GM23338 (cell line): ENCODE data around the gene HES3. TPM values are rescaled to one million over a fixed set of nuclear protein-coding genes. Genes with fewer than 3 reads are reported as not detected.

Experiments used
- ATAC-seq: fragments of 200-7000 bp; cut with Tn5 transposase; 3 replicates; pipeline ENCODE4 v1.9.1; 2020
- DNase-seq: peaks from one replicate; pipeline ENCODE4 v3.0.0-alpha.2; 2015; ENCODE audit warnings: low spot score
- H2AFZ ChIP-seq: fragments of 200-600 bp; sonication (generic); 2 replicates; pipeline ENCODE4 v1.8.0; 2016; ENCODE audit warnings: antibody characterized with exemption, mild to moderate bottlenecking, moderate library complexity
- H3F3A ChIP-seq: fragments of 200-600 bp; sonication (generic); replicated peaks from 2 replicates; pipeline ENCODE4 v1.8.0; 2017; ENCODE audit warnings: antibody characterized with exemption, mixed run types, low read depth
- H3K27ac ChIP-seq: fragments of 200-600 bp; sonication (generic); 2 replicates; pipeline ENCODE4 v1.6.1; 2016; ENCODE audit warnings: low read depth
- H3K27me3 ChIP-seq: fragments of 200-600 bp; sonication (generic); 2 replicates; pipeline ENCODE4 v1.8.0; 2016; ENCODE audit warnings: mild to moderate bottlenecking, mixed run types, moderate library complexity; ENCODE audit not compliant: insufficient read depth
- H3K36me3 ChIP-seq: fragments of 200-600 bp; sonication (generic); 2 replicates; pipeline ENCODE4 v1.8.0; 2016; ENCODE audit warnings: mild to moderate bottlenecking; ENCODE audit not compliant: insufficient read depth
- H3K4me1 ChIP-seq: fragments of 200-600 bp; sonication (generic); 2 replicates; pipeline ENCODE4 v1.8.0; 2016; ENCODE audit warnings: mild to moderate bottlenecking, moderate library complexity; ENCODE audit not compliant: insufficient read depth
- H3K4me2 ChIP-seq: fragments of 200-600 bp; sonication (generic); 2 replicates; pipeline ENCODE4 v1.7.1; 2017; ENCODE audit warnings: mixed run types
- H3K4me3 ChIP-seq: fragments of 200-600 bp; sonication (generic); 2 replicates; pipeline ENCODE4 v1.6.1; 2016; ENCODE audit warnings: mixed run types
- H3K79me2 ChIP-seq: fragments of 200-600 bp; sonication (generic); replicated peaks from 2 replicates; pipeline ENCODE4 v1.8.0; 2017; ENCODE audit warnings: mild to moderate bottlenecking; ENCODE audit not compliant: insufficient read depth
- H3K9me2 ChIP-seq: fragments of 200-600 bp; sonication (generic); 2 replicates; pipeline ENCODE4 v1.8.0; 2017; ENCODE audit not compliant: insufficient read depth
- H4K20me1 ChIP-seq: fragments of 200-600 bp; sonication (generic); replicated peaks from 2 replicates; pipeline ENCODE4 v1.8.0; 2017; ENCODE audit warnings: mild to moderate bottlenecking; ENCODE audit not compliant: insufficient read depth
- H3K27ac Mint-ChIP-seq: 2 replicates; pipeline ENCODE4 v1.8.0; 2020; ENCODE audit warnings: inconsistent platforms, mild to moderate bottlenecking, moderate library complexity, mixed read lengths
- H3K27me3 Mint-ChIP-seq: 3 replicates; pipeline ENCODE4 v1.8.0; 2022; ENCODE audit warnings: low read depth, mild to moderate bottlenecking, moderate library complexity, mixed read lengths, inconsistent platforms; ENCODE audit not compliant: insufficient read depth, poor library complexity
- H3K36me3 Mint-ChIP-seq: 3 replicates; pipeline ENCODE4 v1.8.0; 2021; ENCODE audit warnings: low read depth, mild to moderate bottlenecking, inconsistent platforms, moderate library complexity, mixed read lengths
- H3K4me1 Mint-ChIP-seq: 3 replicates; pipeline ENCODE4 v1.8.0; 2020; ENCODE audit warnings: mild to moderate bottlenecking, inconsistent platforms, mixed read lengths
- H3K4me3 Mint-ChIP-seq: 3 replicates; pipeline ENCODE4 v1.8.0; 2021; ENCODE audit warnings: moderate library complexity, mild to moderate bottlenecking, inconsistent platforms, mixed read lengths
- H3K9me3 Mint-ChIP-seq: 3 replicates; pipeline ENCODE4 v1.8.0; 2020; ENCODE audit warnings: moderate library complexity, mild to moderate bottlenecking, inconsistent platforms, mixed read lengths
- CREB1 ChIP-seq: fragments of 250-450 bp; sonication (Bioruptor Pico); IDR thresholded peaks from 2 replicates; pipeline ENCODE4 v1.5.0; 2020; ENCODE audit warnings: low read depth, mild to moderate bottlenecking, moderate library complexity
- EZH2 ChIP-seq: fragments of 200-600 bp; sonication (generic); IDR thresholded peaks from one replicate; pipeline ENCODE4 v1.8.0; 2017; ENCODE audit warnings: antibody characterized with exemption, mild to moderate bottlenecking, low read depth; ENCODE audit not compliant: unreplicated experiment
- EZH2phosphoT487 ChIP-seq: fragments of 200-600 bp; sonication (generic); IDR thresholded peaks from one replicate; pipeline ENCODE4 v1.8.1; 2018; ENCODE audit warnings: antibody characterized with exemption; ENCODE audit not compliant: unreplicated experiment
- JUNB ChIP-seq: IDR thresholded peaks from one replicate; pipeline ENCODE4 v1.6.1; 2016; ENCODE audit warnings: antibody characterized with exemption; ENCODE audit not compliant: unreplicated experiment
- NANOG ChIP-seq: IDR thresholded peaks from 2 replicates; pipeline ENCODE4 v1.6.1; 2016; ENCODE audit warnings: antibody characterized with exemption, borderline replicate concordance
- POLR2AphosphoS5 ChIP-seq: IDR thresholded peaks from 2 replicates; pipeline ENCODE4 v1.6.1; 2016; ENCODE audit warnings: antibody characterized with exemption, low read depth
- REST ChIP-seq: IDR thresholded peaks from one replicate; pipeline ENCODE4 v1.6.1; 2018; ENCODE audit warnings: antibody characterized with exemption; ENCODE audit not compliant: unreplicated experiment
- STAT1 ChIP-seq: IDR thresholded peaks from one replicate; pipeline ENCODE4 v1.6.1; 2016; ENCODE audit warnings: antibody characterized with exemption; ENCODE audit not compliant: unreplicated experiment
- ZNF114 ChIP-seq: fragments of 250-450 bp; sonication (Bioruptor Pico); IDR thresholded peaks from 2 replicates; pipeline ENCODE4 v1.5.0; 2020; ENCODE audit warnings: mild to moderate bottlenecking, moderate library complexity
- ZNF331 ChIP-seq: fragments of 250-450 bp; sonication (Bioruptor Pico); IDR thresholded peaks from 2 replicates; pipeline ENCODE4 v1.5.0; 2020; ENCODE audit warnings: low read depth, mild to moderate bottlenecking, moderate library complexity
- polyA plus RNA-seq: library from polyadenylated mRNA; unstranded; fragments of >200 nt; fragmentation: Nextera tagmentation; extraction: Ambion mirVana; gene quantifications from 2 replicates; pipeline ENCODE4 v1.2.1, GENCODE V29; 2016
- total RNA-seq: library from RNA; depleted of rRNA; stranded (reverse); fragments of >200 nt; shearing (Covaris generic); gene quantifications from 2 replicates; pipeline ENCODE4 v1.2.3, GENCODE V29; 2014
- TF ChIP-seq, protein P1 (sequence below), 2 experiments: fragments of 200-600 bp in 1 of 2; sonication (generic) in 1 of 2; conservative IDR thresholded peaks; 2 replicates each; pipeline versions ENCODE4 v1.5.1 to v1.6.1; 2016 to 2017; ENCODE audit warnings: antibody characterized with exemption in 2 of 2, low read depth in 2 of 2, mild to moderate bottlenecking in 2 of 2, moderate library complexity in 1 of 2
- TF ChIP-seq, protein P2 (sequence below): fragments of 250-450 bp; sonication (Bioruptor Pico); IDR thresholded peaks from 2 replicates; pipeline ENCODE4 v1.5.0; 2020; ENCODE audit warnings: mild to moderate bottlenecking, moderate library complexity
- TF ChIP-seq, protein P3 (sequence below): IDR thresholded peaks from 2 replicates; pipeline ENCODE4 v1.6.1; 2016; ENCODE audit warnings: antibody characterized with exemption

HES3 gene
- total and polyA plus RNA-seq, 2 experiments from 2014 or later: 7.1 to 50.4 TPM

DNA sequence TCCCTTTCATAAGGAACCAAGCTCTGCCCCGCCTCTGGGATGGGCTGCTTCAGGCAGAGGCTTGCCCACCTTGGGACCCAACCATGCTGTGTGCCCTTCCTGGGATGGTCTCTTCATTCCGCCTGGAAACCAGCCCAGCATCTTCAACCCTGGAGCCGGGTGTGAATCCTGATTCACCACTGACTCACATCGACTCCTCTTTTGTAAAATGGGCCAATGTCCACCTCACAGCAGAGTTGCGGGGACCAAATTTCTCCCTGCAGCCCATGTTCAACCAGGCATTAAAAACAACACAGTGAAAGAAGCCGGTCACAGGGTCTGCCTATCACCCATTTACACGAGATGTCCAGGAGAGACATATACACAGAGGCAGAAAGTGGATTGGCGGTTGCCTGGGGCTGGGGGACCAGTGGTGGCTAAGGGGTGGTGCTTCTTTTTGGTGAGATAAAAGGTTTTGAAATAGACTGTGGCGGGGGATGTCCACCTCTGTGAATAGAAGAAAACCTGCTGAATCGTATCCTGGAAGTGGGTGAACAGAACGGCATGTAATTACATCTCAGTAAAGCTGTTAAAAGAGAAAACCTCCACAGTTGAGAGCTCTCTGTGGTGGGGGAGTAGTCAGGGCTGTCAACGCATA is 23.8 kb downstream of the HES3 start:
- ATAC-seq (no peak), DNase-seq (no peak)
- no peaks in the 10 kb centered on the region; the same call in 1 of the 2 replicates for H4K20me1 ChIP-seq
- no peak overlapping the region; the same call in 1 of the 2 replicates for H3K27ac ChIP-seq
- Mint-ChIP-seq H3K27me3 (peaks cover 15% of the 10 kb centered on the region), H3K4me3 (no peak overlapping the region; the same call in 2 of the 3 replicates), H3K4me1 (peaks cover 11% of the 10 kb centered on the region), H3K27ac (no peak overlapping the region; the same call in 1 of the 2 replicates), H3K36me3 (no peaks in the 10 kb centered on the region), H3K9me3 (no peaks in the 10 kb centered on the region)
- H2AFZ ChIP-seq: no peak overlapping the region
- H3K4me1 ChIP-seq: no peaks in the 10 kb centered on the region
- no peak for TF ChIP-seq JUNB
- TF ChIP-seq, protein P1, sequence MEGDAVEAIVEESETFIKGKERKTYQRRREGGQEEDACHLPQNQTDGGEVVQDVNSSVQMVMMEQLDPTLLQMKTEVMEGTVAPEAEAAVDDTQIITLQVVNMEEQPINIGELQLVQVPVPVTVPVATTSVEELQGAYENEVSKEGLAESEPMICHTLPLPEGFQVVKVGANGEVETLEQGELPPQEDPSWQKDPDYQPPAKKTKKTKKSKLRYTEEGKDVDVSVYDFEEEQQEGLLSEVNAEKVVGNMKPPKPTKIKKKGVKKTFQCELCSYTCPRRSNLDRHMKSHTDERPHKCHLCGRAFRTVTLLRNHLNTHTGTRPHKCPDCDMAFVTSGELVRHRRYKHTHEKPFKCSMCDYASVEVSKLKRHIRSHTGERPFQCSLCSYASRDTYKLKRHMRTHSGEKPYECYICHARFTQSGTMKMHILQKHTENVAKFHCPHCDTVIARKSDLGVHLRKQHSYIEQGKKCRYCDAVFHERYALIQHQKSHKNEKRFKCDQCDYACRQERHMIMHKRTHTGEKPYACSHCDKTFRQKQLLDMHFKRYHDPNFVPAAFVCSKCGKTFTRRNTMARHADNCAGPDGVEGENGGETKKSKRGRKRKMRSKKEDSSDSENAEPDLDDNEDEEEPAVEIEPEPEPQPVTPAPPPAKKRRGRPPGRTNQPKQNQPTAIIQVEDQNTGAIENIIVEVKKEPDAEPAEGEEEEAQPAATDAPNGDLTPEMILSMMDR (conservative IDR thresholded peaks at IDR 0.05; ENCODE audit: low read depth in 2 of 2): no peak
- TF ChIP-seq POLR2AphosphoS5: no peak
- TF ChIP-seq, protein P2, sequence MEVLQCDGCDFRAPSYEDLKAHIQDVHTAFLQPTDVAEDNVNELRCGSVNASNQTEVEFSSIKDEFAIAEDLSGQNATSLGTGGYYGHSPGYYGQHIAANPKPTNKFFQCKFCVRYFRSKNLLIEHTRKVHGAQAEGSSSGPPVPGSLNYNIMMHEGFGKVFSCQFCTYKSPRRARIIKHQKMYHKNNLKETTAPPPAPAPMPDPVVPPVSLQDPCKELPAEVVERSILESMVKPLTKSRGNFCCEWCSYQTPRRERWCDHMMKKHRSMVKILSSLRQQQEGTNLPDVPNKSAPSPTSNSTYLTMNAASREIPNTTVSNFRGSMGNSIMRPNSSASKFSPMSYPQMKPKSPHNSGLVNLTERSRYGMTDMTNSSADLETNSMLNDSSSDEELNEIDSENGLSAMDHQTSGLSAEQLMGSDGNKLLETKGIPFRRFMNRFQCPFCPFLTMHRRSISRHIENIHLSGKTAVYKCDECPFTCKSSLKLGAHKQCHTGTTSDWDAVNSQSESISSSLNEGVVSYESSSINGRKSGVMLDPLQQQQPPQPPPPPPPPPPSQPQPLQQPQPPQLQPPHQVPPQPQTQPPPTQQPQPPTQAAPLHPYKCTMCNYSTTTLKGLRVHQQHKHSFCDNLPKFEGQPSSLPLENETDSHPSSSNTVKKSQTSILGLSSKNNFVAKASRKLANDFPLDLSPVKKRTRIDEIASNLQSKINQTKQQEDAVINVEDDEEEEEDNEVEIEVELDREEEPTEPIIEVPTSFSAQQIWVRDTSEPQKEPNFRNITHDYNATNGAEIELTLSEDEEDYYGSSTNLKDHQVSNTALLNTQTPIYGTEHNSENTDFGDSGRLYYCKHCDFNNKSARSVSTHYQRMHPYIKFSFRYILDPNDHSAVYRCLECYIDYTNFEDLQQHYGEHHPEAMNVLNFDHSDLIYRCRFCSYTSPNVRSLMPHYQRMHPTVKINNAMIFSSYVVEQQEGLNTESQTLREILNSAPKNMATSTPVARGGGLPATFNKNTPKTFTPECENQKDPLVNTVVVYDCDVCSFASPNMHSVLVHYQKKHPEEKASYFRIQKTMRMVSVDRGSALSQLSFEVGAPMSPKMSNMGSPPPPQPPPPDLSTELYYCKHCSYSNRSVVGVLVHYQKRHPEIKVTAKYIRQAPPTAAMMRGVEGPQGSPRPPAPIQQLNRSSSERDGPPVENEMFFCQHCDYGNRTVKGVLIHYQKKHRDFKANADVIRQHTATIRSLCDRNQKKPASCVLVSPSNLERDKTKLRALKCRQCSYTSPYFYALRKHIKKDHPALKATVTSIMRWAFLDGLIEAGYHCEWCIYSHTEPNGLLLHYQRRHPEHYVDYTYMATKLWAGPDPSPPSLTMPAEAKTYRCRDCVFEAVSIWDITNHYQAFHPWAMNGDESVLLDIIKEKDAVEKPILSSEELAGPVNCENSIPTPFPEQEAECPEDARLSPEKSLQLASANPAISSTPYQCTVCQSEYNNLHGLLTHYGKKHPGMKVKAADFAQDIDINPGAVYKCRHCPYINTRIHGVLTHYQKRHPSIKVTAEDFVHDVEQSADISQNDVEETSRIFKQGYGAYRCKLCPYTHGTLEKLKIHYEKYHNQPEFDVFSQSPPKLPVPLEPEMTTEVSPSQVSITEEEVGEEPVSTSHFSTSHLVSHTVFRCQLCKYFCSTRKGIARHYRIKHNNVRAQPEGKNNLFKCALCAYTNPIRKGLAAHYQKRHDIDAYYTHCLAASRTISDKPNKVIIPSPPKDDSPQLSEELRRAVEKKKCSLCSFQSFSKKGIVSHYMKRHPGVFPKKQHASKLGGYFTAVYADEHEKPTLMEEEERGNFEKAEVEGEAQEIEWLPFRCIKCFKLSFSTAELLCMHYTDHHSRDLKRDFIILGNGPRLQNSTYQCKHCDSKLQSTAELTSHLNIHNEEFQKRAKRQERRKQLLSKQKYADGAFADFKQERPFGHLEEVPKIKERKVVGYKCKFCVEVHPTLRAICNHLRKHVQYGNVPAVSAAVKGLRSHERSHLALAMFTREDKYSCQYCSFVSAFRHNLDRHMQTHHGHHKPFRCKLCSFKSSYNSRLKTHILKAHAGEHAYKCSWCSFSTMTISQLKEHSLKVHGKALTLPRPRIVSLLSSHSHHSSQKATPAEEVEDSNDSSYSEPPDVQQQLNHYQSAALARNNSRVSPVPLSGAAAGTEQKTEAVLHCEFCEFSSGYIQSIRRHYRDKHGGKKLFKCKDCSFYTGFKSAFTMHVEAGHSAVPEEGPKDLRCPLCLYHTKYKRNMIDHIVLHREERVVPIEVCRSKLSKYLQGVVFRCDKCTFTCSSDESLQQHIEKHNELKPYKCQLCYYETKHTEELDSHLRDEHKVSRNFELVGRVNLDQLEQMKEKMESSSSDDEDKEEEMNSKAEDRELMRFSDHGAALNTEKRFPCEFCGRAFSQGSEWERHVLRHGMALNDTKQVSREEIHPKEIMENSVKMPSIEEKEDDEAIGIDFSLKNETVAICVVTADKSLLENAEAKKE: no peak
- no peak for TF ChIP-seq CREB1 (CRISPR knock-in tag)
- TF ChIP-seq STAT1: no peak
- TF ChIP-seq, protein P3, sequence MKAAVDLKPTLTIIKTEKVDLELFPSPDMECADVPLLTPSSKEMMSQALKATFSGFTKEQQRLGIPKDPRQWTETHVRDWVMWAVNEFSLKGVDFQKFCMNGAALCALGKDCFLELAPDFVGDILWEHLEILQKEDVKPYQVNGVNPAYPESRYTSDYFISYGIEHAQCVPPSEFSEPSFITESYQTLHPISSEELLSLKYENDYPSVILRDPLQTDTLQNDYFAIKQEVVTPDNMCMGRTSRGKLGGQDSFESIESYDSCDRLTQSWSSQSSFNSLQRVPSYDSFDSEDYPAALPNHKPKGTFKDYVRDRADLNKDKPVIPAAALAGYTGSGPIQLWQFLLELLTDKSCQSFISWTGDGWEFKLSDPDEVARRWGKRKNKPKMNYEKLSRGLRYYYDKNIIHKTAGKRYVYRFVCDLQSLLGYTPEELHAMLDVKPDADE: no peak
- no peak for TF ChIP-seq ZNF331 (CRISPR knock-in tag)
- no peak for TF ChIP-seq ZNF114 (CRISPR knock-in tag)
- TF ChIP-seq NANOG: no peak
- TF ChIP-seq EZH2: no peak
- no peak for TF ChIP-seq EZH2phosphoT487
- no peak for TF ChIP-seq REST
- H3K4me3 ChIP-seq: no peak overlapping the region
- no peaks in the 10 kb centered on the region for H3K79me2 ChIP-seq
- H3K4me2 ChIP-seq: no peak overlapping the region
- no peaks in the 10 kb centered on the region for H3K36me3 ChIP-seq
- H3F3A ChIP-seq: peaks cover 5% of the 10 kb centered on the region; the same call in 1 of the 2 replicates
- no peaks in the 10 kb centered on the region for H3K27me3 ChIP-seq
- no peaks in the 10 kb centered on the region for H3K9me2 ChIP-seq
